IMR-90 (cell line): Measurements from ENCODE around the gene ARHGEF12. TPM values are rescaled to one million over a fixed set of nuclear protein-coding genes. Genes with fewer than 3 reads are reported as not detected.
A peak's percentile ranks its signal among the peaks of the same experiment; 100 is the strongest.

Experiments used
- ATAC-seq: fragments of 200-7000 bp; cut with Tn5 transposase; 2 replicates; pipeline ENCODE4 v1.9.1; 2020; ENCODE audit warnings: low read depth, mild to moderate bottlenecking, moderate library complexity
- BruUV-seq: library from RNA; stranded (reverse); fragments of 400-500 nt; replicated peaks from 2 replicates; lab custom pipeline; 2021; lab: Mats Ljungman, UMichigan
- CTCF ChIA-PET: fragments of 300-600 bp; formaldehyde crosslinking; extraction: SDS; loops from one replicate; lab custom pipeline; 2021; ENCODE audit warnings: antibody characterized with exemption; lab: Yijun Ruan, JAX
- POLR2A ChIA-PET: fragments of 300-600 bp; sonication (Branson Sonifier 250); formaldehyde crosslinking; loops from one replicate; lab custom pipeline; 2022; ENCODE audit warnings: antibody characterized with exemption; ENCODE audit not compliant: unreplicated experiment; lab: Charles Lee
- DNase-seq: peaks from one replicate; pipeline ENCODE4 v3.0.0; 2013
- H2AFZ ChIP-seq: replicated peaks from 2 replicates; pipeline ENCODE3; 2013; ENCODE audit warnings: low read length, mild to moderate bottlenecking; ENCODE audit not compliant: poor library complexity
- H2AK5ac ChIP-seq: 2 replicates; pipeline ENCODE4 v1.6.1; 2013; ENCODE audit warnings: low read depth, low read length, inconsistent platforms
- H2AK9ac ChIP-seq: replicated peaks from 2 replicates; pipeline ENCODE3; 2013; ENCODE audit warnings: mild to moderate bottlenecking, low read depth, low read length, moderate library complexity; ENCODE audit not compliant: poor library complexity
- H2BK120ac ChIP-seq: 2 replicates; pipeline ENCODE4 v1.6.1; 2013; ENCODE audit warnings: low read depth, low read length, inconsistent platforms
- H2BK15ac ChIP-seq: 3 replicates; pipeline ENCODE4 v1.6.1; 2013; ENCODE audit warnings: low read depth, low read length, inconsistent platforms
- H2BK20ac ChIP-seq: 2 replicates; pipeline ENCODE4 v1.6.1; 2013; ENCODE audit warnings: low read depth, mild to moderate bottlenecking, inconsistent platforms, low read length, moderate library complexity
- H2BK5ac ChIP-seq: 2 replicates; pipeline ENCODE4 v1.6.1; 2013; ENCODE audit warnings: mild to moderate bottlenecking, low read depth, low read length, inconsistent platforms; ENCODE audit not compliant: poor library complexity, severe bottlenecking
- H3K14ac ChIP-seq: replicated peaks from 2 replicates; pipeline ENCODE4 v1.6.1; 2013; ENCODE audit warnings: low read depth, low read length, inconsistent platforms
- H3K18ac ChIP-seq: 2 replicates; pipeline ENCODE4 v1.6.1; 2013; ENCODE audit warnings: low read depth, low read length, control low read depth
- H3K23ac ChIP-seq: 2 replicates; pipeline ENCODE4 v1.6.1; 2013; ENCODE audit warnings: low read depth, low read length, inconsistent platforms
- H3K27ac ChIP-seq: 2 replicates; pipeline ENCODE4 v1.5.1; 2013; ENCODE audit warnings: mild to moderate bottlenecking, control low read depth, low read length; ENCODE audit not compliant: insufficient read depth
- H3K27me3 ChIP-seq: 2 replicates; pipeline ENCODE4 v1.6.1; 2013; ENCODE audit warnings: low read length; ENCODE audit not compliant: control insufficient read depth, insufficient read depth
- H3K36me3 ChIP-seq: 2 replicates; pipeline ENCODE4 v1.6.1; 2013; ENCODE audit warnings: low read length, mixed read lengths; ENCODE audit not compliant: control insufficient read depth, insufficient read depth
- H3K4ac ChIP-seq: 2 replicates; pipeline ENCODE4 v1.6.1; 2013; ENCODE audit warnings: low read depth, low read length, inconsistent platforms
- H3K4me1 ChIP-seq: 2 replicates; pipeline ENCODE4 v1.6.1; 2013; ENCODE audit warnings: low read length, mixed read lengths; ENCODE audit not compliant: control insufficient read depth, insufficient read depth
- H3K4me2 ChIP-seq: 2 replicates; pipeline ENCODE4 v1.6.1; 2013; ENCODE audit warnings: low read depth, mild to moderate bottlenecking, control low read depth, low read length, moderate library complexity
- H3K4me3 ChIP-seq: 2 replicates; pipeline ENCODE4 v1.5.1; 2013; ENCODE audit warnings: low read depth, mild to moderate bottlenecking, control low read depth, low read length, moderate library complexity; ENCODE audit not compliant: insufficient read depth
- H3K56ac ChIP-seq: 2 replicates; pipeline ENCODE4 v1.6.1; 2013; ENCODE audit warnings: low read length, inconsistent platforms; ENCODE audit not compliant: insufficient read depth; ENCODE audit errors: extremely low read depth
- H3K79me1 ChIP-seq, 2 experiments: 2 replicates each; pipeline ENCODE4 v1.6.1; 2013; ENCODE audit warnings: low read length in 2 of 2, inconsistent platforms in 1 of 2, low read depth in 1 of 2
- H3K9ac ChIP-seq: 2 replicates; pipeline ENCODE4 v1.6.1; 2013; ENCODE audit warnings: low read depth, low read length, control low read depth
- H3K9me1 ChIP-seq: 2 replicates; pipeline ENCODE4 v1.6.1; 2013; ENCODE audit warnings: low read length, inconsistent platforms; ENCODE audit not compliant: insufficient read depth
- H3K9me3 ChIP-seq: 2 replicates; pipeline ENCODE4 v1.6.1; 2013; ENCODE audit warnings: low read length; ENCODE audit not compliant: control insufficient read depth, insufficient read depth
- H4K20me1 ChIP-seq: 2 replicates; pipeline ENCODE4 v1.6.1; 2013; ENCODE audit warnings: low read length, inconsistent platforms; ENCODE audit not compliant: insufficient read depth
- H4K5ac ChIP-seq: 2 replicates; pipeline ENCODE4 v1.6.1; 2013; ENCODE audit warnings: mild to moderate bottlenecking, low read depth, low read length, control low read depth
- H4K8ac ChIP-seq, 2 experiments: 2 replicates each; pipeline ENCODE4 v1.6.1; 2013; ENCODE audit warnings: low read depth in 2 of 2, low read length in 2 of 2, control low read depth in 1 of 2, inconsistent platforms in 1 of 2
- H4K91ac ChIP-seq: 2 replicates; pipeline ENCODE4 v1.6.1; 2013; ENCODE audit warnings: low read depth, low read length, inconsistent platforms; ENCODE audit not compliant: insufficient read depth
- BHLHE40 ChIP-seq: fragments of 150-350 bp; IDR thresholded peaks from 2 replicates; pipeline ENCODE4 v1.6.1; 2016; ENCODE audit warnings: mild to moderate bottlenecking, low read depth, low read length
- CEBPB ChIP-seq: IDR thresholded peaks from 2 replicates; pipeline ENCODE4 v1.6.1; 2012; ENCODE audit warnings: low read depth, low read length, improper control_type of control experiment
- CHD1 ChIP-seq: IDR thresholded peaks from 2 replicates; pipeline ENCODE4 v1.6.1; 2012; ENCODE audit warnings: low read depth, low read length, improper control_type of control experiment
- ELK1 ChIP-seq: fragments of 150-350 bp; IDR thresholded peaks from 2 replicates; pipeline ENCODE4 v1.6.1; 2016; ENCODE audit warnings: low read depth, mild to moderate bottlenecking, low read length, moderate library complexity, borderline replicate concordance
- FOS ChIP-seq: fragments of 150-350 bp; IDR thresholded peaks from 2 replicates; pipeline ENCODE4 v1.6.1; 2016; ENCODE audit warnings: low read depth, low read length
- MAFK ChIP-seq: IDR thresholded peaks from 2 replicates; pipeline ENCODE4 v1.6.1; 2012; ENCODE audit warnings: low read depth, low read length, improper control_type of control experiment
- MAZ ChIP-seq: IDR thresholded peaks from 2 replicates; pipeline ENCODE4 v1.6.1; 2012; ENCODE audit warnings: low read depth, mild to moderate bottlenecking, low read length, improper control_type of control experiment, moderate library complexity, borderline replicate concordance
- MXI1 ChIP-seq: IDR thresholded peaks from 2 replicates; pipeline ENCODE4 v1.6.1; 2012; ENCODE audit warnings: low read depth, mild to moderate bottlenecking, low read length, moderate library complexity, borderline replicate concordance
- NFE2L2 ChIP-seq: fragments of 150-350 bp; IDR thresholded peaks from 2 replicates; pipeline ENCODE4 v1.6.1; 2016; ENCODE audit warnings: low read depth, mild to moderate bottlenecking, low read length
- POLR2A ChIP-seq: IDR thresholded peaks from 2 replicates; pipeline ENCODE4 v1.6.1; 2012; ENCODE audit warnings: mild to moderate bottlenecking, low read depth, low read length
- RAD21 ChIP-seq: IDR thresholded peaks from 2 replicates; pipeline ENCODE4 v1.6.1; 2012; ENCODE audit warnings: low read length, improper control_type of control experiment
- RCOR1 ChIP-seq: IDR thresholded peaks from 2 replicates; pipeline ENCODE4 v1.6.1; 2012; ENCODE audit warnings: mild to moderate bottlenecking, low read length, improper control_type of control experiment; ENCODE audit not compliant: insufficient replicate concordance
- RFX5 ChIP-seq: IDR thresholded peaks from 2 replicates; pipeline ENCODE4 v1.8.0; 2012; ENCODE audit warnings: low read depth, mild to moderate bottlenecking, low read length, moderate library complexity
- SMC3 ChIP-seq: fragments of 150-350 bp; IDR thresholded peaks from 2 replicates; pipeline ENCODE4 v1.6.1; 2016; ENCODE audit warnings: low read depth, mild to moderate bottlenecking, antibody characterized with exemption, low read length, moderate library complexity
- USF2 ChIP-seq: fragments of 150-350 bp; IDR thresholded peaks from 2 replicates; pipeline ENCODE4 v1.6.1; 2017; ENCODE audit warnings: mild to moderate bottlenecking, antibody characterized with exemption, low read length, low read depth
- WGBS, 2 experiments: methylation state at CpG; one replicate each; pipeline versions ENCODE4 v1.1.5 to v1.1.7; 2013; ENCODE audit warnings: missing lambda C conversion rate in 2 of 2; ENCODE audit not compliant: insufficient read length in 1 of 2; ENCODE audit errors: extremely low coverage in 2 of 2; 5-methylcytosine and 5-hydroxymethylcytosine counted together
- dilution Hi-C: fragments of 300-500 bp; cut with HindIII; formaldehyde crosslinking; loops from one replicate; pipeline ENCODE4 v1.14.3; 2018; ENCODE audit warnings: low sequenced_read_pairs; ENCODE audit not compliant: unreplicated experiment
- in situ Hi-C: fragments of 300-500 bp; cut with MboI; formaldehyde crosslinking; loops from 3 replicates; pipeline ENCODE4 v1.14.3; 2019; ENCODE audit warnings: low sequenced_read_pairs, inconsistent platforms, mixed read lengths
- intact Hi-C: fragments of 100-400 bp; cut with micrococcal nuclease; formaldehyde crosslinking; loops from 2 replicates; pipeline ENCODE4 v1.10.0; 2022
- polyA plus RNA-seq, 3 experiments: library from polyadenylated mRNA; depleted of rRNA; stranded (reverse); fragments of >200 nt; gene quantifications; 2 replicates each; pipeline ENCODE4 v1.2.3, GENCODE V29; 2012; ENCODE audit warnings: low replicate concordance in 1 of 3
- total RNA-seq: library from RNA; depleted of rRNA; stranded (reverse); fragments of >200 nt; gene quantifications from 2 replicates; pipeline ENCODE4 v1.2.3, GENCODE V29; 2012

The ARHGEF12 gene
- total and polyA plus RNA-seq, 2 of the 4 experiments (the other 2 are of a cell fraction): 25.5 to 115 TPM

- CTCF ChIA-PET: interaction anchor here (0.7 kb wide), 1 partner anchor 80 kb away, joined by 3 read pairs; no protein-coding TSS in a partner anchor
- H4K91ac ChIP-seq: no peak overlapping the region
- dilution Hi-C loops: no loop called here
- H3K4me3 ChIP-seq: no peak overlapping the region
- H3K23ac ChIP-seq: no peak overlapping the region
- no peak overlapping the region; the same call in 2 of the 3 replicates for H2BK15ac ChIP-seq
- H2AK9ac ChIP-seq: no peak overlapping the region
- peak overlapping the region; percentile 13 for H2BK5ac ChIP-seq
- peaks cover 17 to 37% of the 10 kb centered on the region in 2 experiments for H3K79me1 ChIP-seq
- H3K27me3 ChIP-seq: no peaks in the 10 kb centered on the region
- H3K4me1 ChIP-seq: peaks cover 4% of the 10 kb centered on the region; the same call in 1 of the 2 replicates
- no peak overlapping the region for H2AFZ ChIP-seq
- BruUV-seq: no TSS peak
- ATAC-seq: no peak; the same call in 1 of the 2 replicates
- H4K20me1 ChIP-seq: no peaks in the 10 kb centered on the region
- H4K5ac ChIP-seq: no peak overlapping the region; the same call in 1 of the 2 replicates
- H2BK20ac ChIP-seq: no peak overlapping the region
- no peak overlapping the region for H2AK5ac ChIP-seq
- H3K56ac ChIP-seq: no peak overlapping the region
- H2BK120ac ChIP-seq: no peak overlapping the region
- peak overlapping the region in 1 of 2 experiments; percentile 40; a peak in 1 of 4 replicates for H4K8ac ChIP-seq
- H3K9me3 ChIP-seq: no peaks in the 10 kb centered on the region
- DNase-seq: peak; percentile 25
- peaks cover 17% of the 10 kb centered on the region for H3K36me3 ChIP-seq
- peak overlapping the region; percentile 44 for H3K4me2 ChIP-seq
- WGBS, 2 experiments: no CpG with 5 or more reads among the region's 3 CpGs
- intact Hi-C loops: loop anchor here (5.0 kb wide), 2 partner anchors 37 to 57 kb away; no protein-coding TSS in a partner anchor
- in situ Hi-C loops: no loop called here
- POLR2A ChIA-PET: no interaction called here
- no peak overlapping the region for H3K18ac ChIP-seq
- H3K9me1 ChIP-seq: peaks cover 9% of the 10 kb centered on the region; the same call in 1 of the 2 replicates
- H3K27ac ChIP-seq: no peak overlapping the region
- no peak overlapping the region for H3K4ac ChIP-seq
- no peak overlapping the region for H3K14ac ChIP-seq
- no peak overlapping the region for H3K9ac ChIP-seq
- no peak for TF ChIP-seq FOS
- no peak for TF ChIP-seq MXI1
- TF ChIP-seq NFE2L2: no peak
- no peak for TF ChIP-seq POLR2A
- no peak for TF ChIP-seq CEBPB
- TF ChIP-seq MAFK: no peak
- TF ChIP-seq SMC3: no peak
- TF ChIP-seq BHLHE40: no peak
- TF ChIP-seq ELK1: no peak
- no peak for TF ChIP-seq MAZ
- TF ChIP-seq CHD1: no peak
- no peak for TF ChIP-seq USF2
- TF ChIP-seq RCOR1: no peak
- no peak for TF ChIP-seq RFX5
- no peak for TF ChIP-seq RAD21
Observed at GRCh38 chr11:120424185-120424969, 88.2 kb downstream of the ARHGEF12 start.
